ENCODE results near the gene RBMS3. TPM values are rescaled to one million over a fixed set of nuclear protein-coding genes. Genes with fewer than 3 reads are reported as not detected.

RBMS3 gene
- total RNA-seq, 3 donors from 2014 or later = 48.4 to 117 (median 103) TPM

GRCh38 chr3:29899021-29899420 is 618.1 kb downstream of the RBMS3 start:
- H3K27ac ChIP-seq = no peak overlapping the region
- TF ChIP-seq CTCF (IDR thresholded peaks at IDR 0.05) = no peak
- TF ChIP-seq POLR2A (IDR thresholded peaks at IDR 0.05) = no peak
- TF ChIP-seq POLR2AphosphoS5 (IDR thresholded peaks at IDR 0.05) = no peak
- H3K36me3 ChIP-seq = no peaks in the 10 kb centered on the region
- no peaks in the 10 kb centered on the region for H3K4me1 ChIP-seq
- no peaks in the 10 kb centered on the region for H3K27me3 ChIP-seq
- H3K9me3 ChIP-seq = no peaks in the 10 kb centered on the region
- intact Hi-C loops (cut with DNase I; ENCODE audit: low total_unique reads) = no loop called here
- no peak overlapping the region for H3K4me3 ChIP-seq
- no peak for DNase-seq (ENCODE audit: low spot score in 2 of 2)

GRCh38 chr3:29901097-29901496 is 620.2 kb downstream of the RBMS3 start:
- Histone ChIP-seq H3K27ac (peak overlapping the region in 1 of 2 donors; percentile 20), H3K36me3 (no peaks in the 10 kb centered on the region), H3K27me3 (no peaks in the 10 kb centered on the region), H3K4me1 (no peaks in the 10 kb centered on the region), H3K9me3 (no peaks in the 10 kb centered on the region), H3K4me3 (no peak overlapping the region)
- no peak for DNase-seq (ENCODE audit: low spot score in 2 of 2)
- TF ChIP-seq POLR2A (IDR thresholded peaks at IDR 0.05) (no peak), CTCF (IDR thresholded peaks at IDR 0.05) (no peak), POLR2AphosphoS5 (IDR thresholded peaks at IDR 0.05) (no peak)
- intact Hi-C loops (cut with DNase I; ENCODE audit: low total_unique reads) = no loop called here

GRCh38 chr3:29903600-29903999 is 622.7 kb downstream of the RBMS3 start:
- Histone ChIP-seq H3K9me3 (no peaks in the 10 kb centered on the region), H3K27ac (no peak overlapping the region), H3K27me3 (no peaks in the 10 kb centered on the region), H3K4me3 (no peak overlapping the region), H3K4me1 (no peaks in the 10 kb centered on the region), H3K36me3 (no peaks in the 10 kb centered on the region)
- DNase-seq (ENCODE audit: low spot score in 2 of 2) = no peak
- intact Hi-C loops (cut with DNase I; ENCODE audit: low total_unique reads) = no loop called here
- TF ChIP-seq POLR2A (IDR thresholded peaks at IDR 0.05) (no peak), CTCF (IDR thresholded peaks at IDR 0.05) (no peak), POLR2AphosphoS5 (IDR thresholded peaks at IDR 0.05) (no peak)

DNA sequence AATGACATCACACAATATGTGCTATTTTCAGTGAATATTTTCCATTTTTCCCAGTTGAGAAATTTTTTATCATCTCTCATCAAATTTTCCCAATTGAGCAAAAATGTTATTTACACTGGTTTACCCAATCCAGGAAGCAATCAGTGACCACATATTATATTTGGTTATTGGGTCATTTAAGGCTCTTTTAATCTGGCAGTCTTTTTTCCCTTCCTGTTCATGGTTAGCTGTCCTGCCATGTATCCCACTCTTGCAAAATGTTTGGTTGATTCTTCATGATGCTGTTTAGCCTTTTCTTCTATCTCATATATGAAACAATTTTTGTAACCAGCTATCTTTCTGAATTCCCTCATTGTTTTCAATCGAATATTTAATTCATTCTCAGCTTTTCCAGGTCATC is 626.0 kb downstream of the RBMS3 start:
- intact Hi-C loops (cut with DNase I; ENCODE audit: low total_unique reads) = no loop called here
- no peaks in the 10 kb centered on the region for H3K27me3 ChIP-seq

More for the DNA sequence above, 626.0 kb downstream of the RBMS3 start:
- H3K27ac ChIP-seq = no peak overlapping the region
- no peaks in the 10 kb centered on the region for H3K36me3 ChIP-seq
- H3K4me3 ChIP-seq = no peak overlapping the region
- DNase-seq (ENCODE audit: low spot score in 2 of 2) = no peak
- no peaks in the 10 kb centered on the region for H3K4me1 ChIP-seq
- no peaks in the 10 kb centered on the region for H3K9me3 ChIP-seq
- no peak for TF ChIP-seq CTCF (IDR thresholded peaks at IDR 0.05)
- TF ChIP-seq POLR2AphosphoS5 (IDR thresholded peaks at IDR 0.05) = no peak
- TF ChIP-seq POLR2A (IDR thresholded peaks at IDR 0.05) = no peak
